SU-DHL-6 (cell line): ENCODE data around the gene ADH7.

ENCODE experiments used
- H2AFZ ChIP-seq: fragments of 200-600 bp; sonication (generic); 2 replicates; pipeline ENCODE4 v1.6.1; 2014; ENCODE audit warnings: low read depth, mild to moderate bottlenecking, moderate library complexity, mixed read lengths, antibody characterized with exemption, low read length; ENCODE audit not compliant: severe bottlenecking
- H3F3A ChIP-seq: fragments of 200-600 bp; shearing (Covaris generic); 2 replicates; pipeline ENCODE4 v1.6.0; 2016; ENCODE audit warnings: antibody characterized with exemption, mild to moderate bottlenecking; ENCODE audit not compliant: insufficient read depth
- H3K27ac ChIP-seq: fragments of 200-600 bp; sonication (generic); 2 replicates; pipeline ENCODE4 v1.5.1; 2016; ENCODE audit warnings: low read depth, mild to moderate bottlenecking, low read length, moderate library complexity, mixed read lengths
- H3K27me3 ChIP-seq: fragments of 200-600 bp; sonication (generic), shearing (Covaris generic); 2 replicates; pipeline ENCODE4 v1.6.0; 2014; ENCODE audit warnings: mild to moderate bottlenecking, low read length
- H3K36me3 ChIP-seq: fragments of 200-600 bp; sonication (generic); 2 replicates; pipeline ENCODE4 v1.6.1; 2014; ENCODE audit warnings: mild to moderate bottlenecking, low read length, mixed read lengths
- H3K4me2 ChIP-seq: fragments of 300-600, 200-600 bp; shearing (Covaris generic), sonication (generic); 2 replicates; pipeline ENCODE4 v1.6.0; 2014; ENCODE audit warnings: low read length, low read depth, mild to moderate bottlenecking; ENCODE audit not compliant: poor library complexity, severe bottlenecking
- H3K4me3 ChIP-seq: fragments of 200-600 bp; sonication (generic); 2 replicates; pipeline ENCODE4 v1.5.1; 2014; ENCODE audit warnings: antibody characterized with exemption, low read length, mild to moderate bottlenecking, mixed read lengths; ENCODE audit not compliant: insufficient read depth, poor library complexity, severe bottlenecking
- H3K79me2 ChIP-seq: fragments of 200-600 bp; sonication (generic); 2 replicates; pipeline ENCODE4 v1.6.1; 2014; ENCODE audit warnings: mild to moderate bottlenecking, low read length, moderate library complexity; ENCODE audit not compliant: insufficient read depth
- H3K9ac ChIP-seq: fragments of 200-600 bp; sonication (generic); 2 replicates; pipeline ENCODE4 v1.7.0; 2014; ENCODE audit warnings: mild to moderate bottlenecking, low read length
- H3K9me2 ChIP-seq: fragments of 200-600 bp; sonication (generic); replicated peaks from 2 replicates; pipeline ENCODE4 v1.6.1; 2014; ENCODE audit warnings: low read length; ENCODE audit not compliant: insufficient read depth
- H3K9me3 ChIP-seq: fragments of 200-600 bp; sonication (generic); 2 replicates; pipeline ENCODE4 v1.6.1; 2014; ENCODE audit warnings: low read length, mixed read lengths; ENCODE audit not compliant: insufficient read depth
- H4K20me1 ChIP-seq: fragments of 200-600 bp; sonication (generic); 2 replicates; pipeline ENCODE4 v1.6.1; 2014; ENCODE audit warnings: low read depth, mild to moderate bottlenecking, antibody characterized with exemption, low read length, moderate library complexity, mixed read lengths
- CTCF ChIP-seq: fragments of 200-600 bp; sonication (generic); IDR thresholded peaks from one replicate; pipeline ENCODE4 v1.5.1; 2017; ENCODE audit warnings: antibody characterized with exemption, mild to moderate bottlenecking, low read length, moderate library complexity; ENCODE audit not compliant: insufficient read depth, poor library complexity, severe bottlenecking
- EZH2phosphoT487 ChIP-seq: fragments of 200-600 bp; sonication (generic), shearing (Covaris generic); conservative IDR thresholded peaks from 2 replicates; pipeline ENCODE4 v1.6.1; 2018; ENCODE audit warnings: mild to moderate bottlenecking, antibody characterized with exemption, low read length, moderate library complexity, mixed read lengths

Gene ADH7

DNA sequence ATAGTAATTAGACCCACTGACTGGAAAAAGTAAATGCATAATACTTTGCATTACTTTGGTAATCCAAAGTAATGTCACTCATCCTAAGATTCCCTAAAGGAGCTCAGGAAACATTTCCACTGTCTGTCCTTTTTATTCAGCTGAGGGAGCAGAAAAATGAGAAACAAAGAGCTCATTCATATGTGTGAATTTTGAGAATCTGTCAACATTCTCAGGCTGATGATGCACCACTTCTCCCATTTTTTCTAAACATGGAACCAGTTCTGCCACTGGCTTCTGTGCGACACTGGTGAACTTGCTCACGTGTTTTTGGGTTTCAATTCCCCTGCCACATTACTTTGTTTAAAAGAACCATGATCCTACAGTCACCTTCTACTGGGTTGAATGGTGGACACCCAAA, 28.4 kb upstream of the ADH7 start:
- no peak overlapping the region for H2AFZ ChIP-seq
- H3F3A ChIP-seq, result no peaks in the 10 kb centered on the region
- H3K4me3 ChIP-seq, result no peak overlapping the region
- H3K27me3 ChIP-seq, result no peaks in the 10 kb centered on the region
- H3K9me3 ChIP-seq, result no peaks in the 10 kb centered on the region
- H3K4me2 ChIP-seq, result no peak overlapping the region
- H3K79me2 ChIP-seq, result no peaks in the 10 kb centered on the region
- no peaks in the 10 kb centered on the region for H3K9me2 ChIP-seq
- no peaks in the 10 kb centered on the region for H4K20me1 ChIP-seq
- no peaks in the 10 kb centered on the region for H3K36me3 ChIP-seq
- TF ChIP-seq EZH2phosphoT487 (no peak), CTCF (no peak)
- no peak overlapping the region for H3K27ac ChIP-seq
- H3K9ac ChIP-seq, result no peak overlapping the region

DNA sequence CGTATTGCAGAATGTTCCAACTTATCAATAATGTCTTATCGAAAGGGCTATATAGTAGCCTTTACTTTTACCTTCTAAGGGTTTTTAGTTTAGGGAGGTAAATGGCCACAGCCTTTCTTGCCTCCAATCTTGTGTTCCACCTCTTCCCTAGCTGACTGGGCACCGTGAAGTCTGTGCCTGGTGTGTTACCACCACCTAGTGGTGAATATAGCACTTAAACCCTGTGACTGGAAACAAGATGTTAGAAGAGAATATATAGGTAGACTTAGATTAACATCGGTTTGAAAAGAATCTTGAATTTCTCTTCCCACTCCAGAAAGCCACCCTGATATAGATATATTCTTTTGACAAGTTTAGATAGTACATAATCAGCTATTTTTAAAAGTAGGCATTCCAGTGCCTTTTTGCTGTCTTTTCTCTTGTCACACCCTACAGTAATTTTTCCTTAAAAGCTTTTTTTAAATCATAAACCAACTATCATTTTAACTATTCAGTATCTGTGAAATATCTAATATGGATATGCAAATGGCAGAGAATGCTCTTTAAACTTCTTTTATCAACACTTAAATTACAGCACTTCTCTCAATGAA, 27.8 kb upstream of the ADH7 start:
- Histone ChIP-seq H3K4me3 (no peak overlapping the region), H4K20me1 (no peaks in the 10 kb centered on the region), H3K36me3 (no peaks in the 10 kb centered on the region), H2AFZ (no peak overlapping the region), H3K9me3 (no peaks in the 10 kb centered on the region), H3K27ac (no peak overlapping the region), H3K9me2 (no peaks in the 10 kb centered on the region), H3K4me2 (no peak overlapping the region), H3K27me3 (no peaks in the 10 kb centered on the region), H3K79me2 (no peaks in the 10 kb centered on the region), H3K9ac (no peak overlapping the region), H3F3A (no peaks in the 10 kb centered on the region)
- TF ChIP-seq CTCF (peak; percentile 29), EZH2phosphoT487 (no peak)

DNA sequence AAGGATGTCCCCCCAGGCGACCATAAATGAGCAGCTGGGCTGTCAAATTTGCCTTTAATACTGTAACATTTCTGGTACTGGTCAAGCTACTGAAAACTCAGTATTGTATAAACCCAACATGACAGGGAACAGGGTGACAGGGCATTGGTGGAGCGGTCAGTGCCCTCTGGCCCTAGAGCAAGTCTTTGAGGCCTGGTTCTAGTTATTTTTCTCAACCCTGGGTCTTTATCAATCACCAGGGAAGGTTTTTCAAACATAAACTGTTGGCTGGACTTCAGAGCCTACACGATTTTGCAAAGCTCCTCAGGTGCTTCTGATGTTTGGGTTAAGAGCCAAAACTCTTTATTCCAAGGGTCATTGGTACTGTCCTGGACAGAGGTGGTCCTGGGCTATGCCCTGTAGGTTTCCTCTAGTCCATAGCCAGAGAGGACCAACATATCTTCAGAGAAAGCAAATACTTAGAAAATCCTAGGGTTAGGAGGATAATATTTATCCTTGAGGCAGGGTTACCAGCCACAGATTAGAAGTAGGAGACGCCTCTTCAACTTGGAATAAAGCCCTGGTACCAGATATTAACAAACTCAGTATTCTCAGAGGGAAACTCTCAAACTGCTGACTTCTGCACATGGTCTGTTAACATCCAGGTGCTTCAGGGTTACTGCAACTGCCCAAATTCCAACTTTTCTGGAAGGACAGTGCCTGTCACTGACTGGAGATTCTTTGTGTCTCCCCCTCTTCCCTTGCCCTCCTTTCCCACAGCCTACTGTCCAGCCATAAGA, 26.7 kb upstream of the ADH7 start:
- TF ChIP-seq EZH2phosphoT487, result no peak
- no peak for TF ChIP-seq CTCF
- H3K4me2 ChIP-seq, result no peak overlapping the region
- H4K20me1 ChIP-seq, result no peaks in the 10 kb centered on the region
- no peaks in the 10 kb centered on the region for H3K9me2 ChIP-seq
- H3K9me3 ChIP-seq, result no peaks in the 10 kb centered on the region
- H3K4me3 ChIP-seq, result no peak overlapping the region
- H3K27ac ChIP-seq, result no peak overlapping the region
- H3K79me2 ChIP-seq, result no peaks in the 10 kb centered on the region
- H2AFZ ChIP-seq, result no peak overlapping the region
- H3F3A ChIP-seq, result no peaks in the 10 kb centered on the region
- no peaks in the 10 kb centered on the region for H3K27me3 ChIP-seq
- no peak overlapping the region for H3K9ac ChIP-seq
- H3K36me3 ChIP-seq, result no peaks in the 10 kb centered on the region
